Ishikawa (cell line): ENCODE results near the gene DLEC1.

Source experiments
- CEBPB ChIP-seq: IDR thresholded peaks from 2 replicates; pipeline ENCODE4 v1.6.1; 2012
- CREB1 ChIP-seq: IDR thresholded peaks from 2 replicates; pipeline ENCODE4 v1.6.1; 2012; ENCODE audit warnings: low read depth
- EGR1 ChIP-seq: IDR thresholded peaks from 2 replicates; pipeline ENCODE4 v1.6.1; 2012
- EP300 ChIP-seq: IDR thresholded peaks from 2 replicates; pipeline ENCODE4 v1.6.1; 2012; ENCODE audit warnings: borderline replicate concordance
- FOXM1 ChIP-seq: IDR thresholded peaks from 2 replicates; pipeline ENCODE4 v1.6.1; 2012; ENCODE audit warnings: low read depth, borderline replicate concordance
- NFIC ChIP-seq: IDR thresholded peaks from 2 replicates; pipeline ENCODE4 v1.6.1; 2012
- RAD21 ChIP-seq: IDR thresholded peaks from 2 replicates; pipeline ENCODE4 v1.6.1; 2012; ENCODE audit warnings: low read depth
- REST ChIP-seq: IDR thresholded peaks from 2 replicates; pipeline ENCODE4 v1.6.1; 2012; ENCODE audit warnings: low read depth, mild to moderate bottlenecking
- TAF1 ChIP-seq: IDR thresholded peaks from 2 replicates; pipeline ENCODE4 v1.6.1; 2012; ENCODE audit warnings: low read depth, mild to moderate bottlenecking
- TCF12 ChIP-seq: IDR thresholded peaks from 2 replicates; pipeline ENCODE4 v1.6.1; 2012; ENCODE audit warnings: low read depth
- TEAD4 ChIP-seq: IDR thresholded peaks from 2 replicates; pipeline ENCODE4 v1.6.1; 2012
- YY1 ChIP-seq: IDR thresholded peaks from 2 replicates; pipeline ENCODE4 v1.6.1; 2012; ENCODE audit warnings: low read depth
- ZBTB7A ChIP-seq: IDR thresholded peaks from 2 replicates; pipeline ENCODE4 v1.6.1; 2012; ENCODE audit warnings: low read depth
- TF ChIP-seq, protein P1 (sequence below): IDR thresholded peaks from 2 replicates; pipeline ENCODE4 v1.6.1; 2012
- TF ChIP-seq, protein P2 (sequence below): IDR thresholded peaks from 2 replicates; pipeline ENCODE4 v1.6.1; 2012

DLEC1 gene

GRCh38 chr3:38009807-38010591 is 29.0 kb upstream of the DLEC1 start:
- TF ChIP-seq TEAD4 (no peak), YY1 (no peak), REST (no peak), RAD21 (no peak), FOXM1 (no peak), NFIC (no peak), TCF12 (no peak), TAF1 (no peak), EGR1 (no peak), ZBTB7A (no peak), CREB1 (no peak), CEBPB (no peak), EP300 (no peak)
- TF ChIP-seq, protein P1, sequence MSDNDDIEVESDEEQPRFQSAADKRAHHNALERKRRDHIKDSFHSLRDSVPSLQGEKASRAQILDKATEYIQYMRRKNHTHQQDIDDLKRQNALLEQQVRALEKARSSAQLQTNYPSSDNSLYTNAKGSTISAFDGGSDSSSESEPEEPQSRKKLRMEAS, result no peak
- TF ChIP-seq, protein P2, sequence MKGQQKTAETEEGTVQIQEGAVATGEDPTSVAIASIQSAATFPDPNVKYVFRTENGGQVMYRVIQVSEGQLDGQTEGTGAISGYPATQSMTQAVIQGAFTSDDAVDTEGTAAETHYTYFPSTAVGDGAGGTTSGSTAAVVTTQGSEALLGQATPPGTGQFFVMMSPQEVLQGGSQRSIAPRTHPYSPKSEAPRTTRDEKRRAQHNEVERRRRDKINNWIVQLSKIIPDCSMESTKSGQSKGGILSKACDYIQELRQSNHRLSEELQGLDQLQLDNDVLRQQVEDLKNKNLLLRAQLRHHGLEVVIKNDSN, result no peak

- TF ChIP-seq TCF12, result no peak
- no peak for TF ChIP-seq REST
- TF ChIP-seq, protein P1, result no peak
- TF ChIP-seq YY1, result no peak
- TF ChIP-seq NFIC, result no peak
- TF ChIP-seq, protein P2, result no peak
- no peak for TF ChIP-seq EGR1
- no peak for TF ChIP-seq TEAD4
- no peak for TF ChIP-seq CEBPB
- TF ChIP-seq FOXM1, result no peak
- no peak for TF ChIP-seq RAD21
- no peak for TF ChIP-seq TAF1
- TF ChIP-seq ZBTB7A, result no peak
These were observed 27.9 kb upstream of the DLEC1 start for GRCh38 chr3:38011111-38011510.

DNA sequence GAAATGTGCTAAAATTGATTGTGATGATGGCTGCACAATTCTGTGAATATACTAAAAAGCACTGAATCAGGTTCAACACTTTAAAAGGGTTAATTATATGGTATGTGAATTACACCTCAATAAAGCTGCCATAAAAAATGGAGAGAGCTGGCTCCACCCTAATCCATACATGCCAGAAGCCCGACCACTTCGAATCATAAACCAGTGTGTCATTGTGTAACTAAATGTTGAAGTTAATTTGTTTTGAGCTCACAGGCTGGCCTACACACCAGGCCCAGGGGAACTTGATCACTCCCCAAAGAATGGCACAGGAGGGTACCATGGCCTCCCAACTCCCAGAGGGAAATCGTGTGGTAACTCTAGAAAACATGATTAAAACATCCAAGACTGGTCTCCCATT is 23.5 kb upstream of the DLEC1 start:
- TF ChIP-seq TCF12, result no peak
- TF ChIP-seq NFIC, result no peak

DNA sequence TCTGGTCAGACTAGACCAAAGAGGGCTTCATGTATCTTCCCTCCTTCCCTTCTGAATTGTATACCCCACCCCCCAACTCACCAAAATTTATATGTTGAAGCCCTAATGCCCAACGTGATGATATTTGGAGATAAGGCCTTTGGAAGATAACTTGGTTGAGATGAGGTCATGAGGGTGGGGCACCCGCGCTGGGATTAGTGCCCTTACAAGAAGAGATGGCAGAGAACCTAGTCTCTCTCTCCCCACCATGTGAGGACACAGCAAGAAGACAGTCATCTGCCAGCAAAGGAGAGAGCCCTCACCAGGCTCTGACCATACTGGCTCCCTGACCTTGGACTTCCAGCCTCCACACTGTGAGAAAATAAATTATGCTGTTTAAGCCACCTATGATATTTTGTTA is 23.0 kb upstream of the DLEC1 start:
- TF ChIP-seq RAD21 (no peak), EP300 (no peak), TAF1 (no peak), TCF12 (no peak), FOXM1 (no peak), NFIC (no peak), CEBPB (no peak), YY1 (no peak), REST (no peak), TEAD4 (no peak), ZBTB7A (no peak)
- TF ChIP-seq, protein P1, result no peak
